Measurements from ENCODE around the gene NEK11.

DNA sequence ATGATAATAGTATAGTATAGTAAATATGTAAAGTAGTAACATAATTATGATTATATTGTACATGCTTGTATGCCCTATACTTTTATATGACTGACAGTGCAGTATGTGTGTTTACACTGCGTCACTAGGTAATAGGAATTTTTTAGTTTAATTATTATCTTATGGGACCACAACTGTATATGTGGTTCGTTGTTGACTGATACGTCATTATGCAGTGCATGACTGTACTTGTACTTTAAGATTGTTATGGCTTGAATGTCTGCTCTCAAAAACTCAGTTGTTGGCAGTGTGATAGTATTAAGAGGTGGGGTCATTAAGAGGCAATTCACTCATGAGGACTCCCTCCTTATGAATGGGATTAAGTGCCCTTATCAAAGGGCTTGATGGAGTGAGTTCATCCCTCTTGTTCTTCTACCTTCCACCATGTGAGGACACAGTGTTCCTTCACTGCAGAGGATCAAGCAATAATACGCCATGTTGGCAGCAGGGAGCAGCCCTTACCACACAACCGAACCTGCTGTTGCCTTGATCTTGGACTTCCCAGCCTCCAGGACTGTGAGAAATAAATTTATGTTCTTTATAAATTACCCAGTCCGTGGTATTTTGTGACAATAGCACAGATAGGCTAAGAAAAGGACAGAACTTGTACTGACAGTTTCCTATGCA lies 152.2 kb downstream of the NEK11 start:
- TF ChIP-seq, protein P1, sequence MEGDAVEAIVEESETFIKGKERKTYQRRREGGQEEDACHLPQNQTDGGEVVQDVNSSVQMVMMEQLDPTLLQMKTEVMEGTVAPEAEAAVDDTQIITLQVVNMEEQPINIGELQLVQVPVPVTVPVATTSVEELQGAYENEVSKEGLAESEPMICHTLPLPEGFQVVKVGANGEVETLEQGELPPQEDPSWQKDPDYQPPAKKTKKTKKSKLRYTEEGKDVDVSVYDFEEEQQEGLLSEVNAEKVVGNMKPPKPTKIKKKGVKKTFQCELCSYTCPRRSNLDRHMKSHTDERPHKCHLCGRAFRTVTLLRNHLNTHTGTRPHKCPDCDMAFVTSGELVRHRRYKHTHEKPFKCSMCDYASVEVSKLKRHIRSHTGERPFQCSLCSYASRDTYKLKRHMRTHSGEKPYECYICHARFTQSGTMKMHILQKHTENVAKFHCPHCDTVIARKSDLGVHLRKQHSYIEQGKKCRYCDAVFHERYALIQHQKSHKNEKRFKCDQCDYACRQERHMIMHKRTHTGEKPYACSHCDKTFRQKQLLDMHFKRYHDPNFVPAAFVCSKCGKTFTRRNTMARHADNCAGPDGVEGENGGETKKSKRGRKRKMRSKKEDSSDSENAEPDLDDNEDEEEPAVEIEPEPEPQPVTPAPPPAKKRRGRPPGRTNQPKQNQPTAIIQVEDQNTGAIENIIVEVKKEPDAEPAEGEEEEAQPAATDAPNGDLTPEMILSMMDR (IDR thresholded peaks at IDR 0.05) = no peak
- TF ChIP-seq TCF7L2 (IDR thresholded peaks at IDR 0.05; ENCODE audit: low read depth, low read length) = no peak

All from Panc1 (cell line).